Muscle of leg (tissue), 11 donors: ENCODE measurements around the gene MYO3B. TPM values are rescaled to one million over a fixed set of nuclear protein-coding genes. Genes with fewer than 3 reads are reported as not detected.

Source experiments
- DNase-seq: peaks from one replicate; pipeline ENCODE4 v3.0.0; 2013
- H3K27ac ChIP-seq: one replicate; pipeline ENCODE4 v1.5.1; 2013; ENCODE audit warnings: mild to moderate bottlenecking, low read length, control low read depth
- H3K27me3 ChIP-seq: one replicate; pipeline ENCODE4 v1.6.1; 2013; ENCODE audit warnings: low read length; ENCODE audit not compliant: control insufficient read depth, insufficient read depth
- H3K36me3 ChIP-seq: one replicate; pipeline ENCODE4 v1.6.1; 2013; ENCODE audit warnings: low read length; ENCODE audit not compliant: control insufficient read depth, insufficient read depth
- H3K4me1 ChIP-seq: one replicate; pipeline ENCODE4 v1.6.1; 2013; ENCODE audit warnings: low read length; ENCODE audit not compliant: control insufficient read depth, insufficient read depth
- H3K4me3 ChIP-seq: one replicate; pipeline ENCODE4 v1.5.1; 2013; ENCODE audit warnings: low read length, control low read depth
- H3K9me3 ChIP-seq: replicated peaks from 2 replicates; pipeline ENCODE4 v1.6.1; 2013; ENCODE audit warnings: low read depth, low read length; ENCODE audit not compliant: control insufficient read depth
- WGBS: methylation state at CpG from one replicate; pipeline ENCODE4 v1.1.5; 2013; ENCODE audit warnings: missing lambda C conversion rate; ENCODE audit not compliant: insufficient coverage; 5-methylcytosine and 5-hydroxymethylcytosine counted together
- polyA plus RNA-seq, 8 donors: library from polyadenylated mRNA; unstranded; fragments of 120-200 nt; gene quantifications; one replicate each; pipeline versions ENCODE4 v1.2.1 to v1.2.3, GENCODE V29; 2013; ENCODE audit warnings: inconsistent platforms in 1 of 8, low replicate concordance in 1 of 8; ENCODE audit not compliant: insufficient read length in 8 of 8, insufficient read depth in 1 of 8
- total RNA-seq: library from RNA; stranded (reverse); fragments of 120-200 nt; gene quantifications from one replicate; pipeline ENCODE4 v1.2.4, GENCODE V29; 2013

MYO3B gene
- total and polyA plus RNA-seq, 9 donors = 0.12 to 0.79 (median 0.18) TPM

- Histone ChIP-seq H3K4me3 (no peak overlapping the region), H3K36me3 (no peaks in the 10 kb centered on the region), H3K4me1 (no peaks in the 10 kb centered on the region), H3K9me3 (no peaks in the 10 kb centered on the region), H3K27ac (no peak overlapping the region), H3K27me3 (no peaks in the 10 kb centered on the region)
- no peak for DNase-seq
- WGBS = 85% methylated on average over 4 of the region's 4 CpGs
Measured at GRCh38 chr2:170162271-170162632, 15.7 kb upstream of the MYO3B start.

DNA sequence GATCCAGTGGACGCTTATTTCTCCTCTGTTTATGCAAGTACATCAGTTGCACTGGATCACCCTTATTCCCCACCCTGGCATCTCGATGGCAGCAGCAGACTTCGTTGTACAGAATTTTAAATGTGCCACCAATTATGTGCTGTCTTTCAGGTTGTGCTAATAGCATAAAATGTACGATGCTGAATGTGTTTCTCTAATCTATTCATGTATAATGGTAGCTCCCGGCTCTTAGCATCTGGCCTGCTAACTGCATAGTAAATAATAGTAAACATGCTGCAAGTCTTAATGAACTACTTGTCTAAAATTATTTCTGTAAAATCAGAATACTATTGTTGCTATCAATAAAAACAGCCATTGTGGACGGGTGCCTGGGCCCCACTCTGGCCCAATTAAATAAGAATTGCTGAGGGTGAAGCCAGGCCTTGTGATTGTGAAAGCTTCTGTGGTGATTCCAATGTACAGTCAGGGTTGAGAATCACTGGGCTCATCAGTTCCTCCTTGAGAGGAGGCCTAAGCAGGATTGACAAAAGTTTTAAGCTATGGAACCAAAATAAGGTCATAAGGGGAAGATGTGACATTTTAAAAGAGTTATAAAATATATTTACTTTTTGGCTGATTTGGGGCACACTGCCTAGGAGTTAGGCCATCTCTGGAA is 14.4 kb upstream of the MYO3B start:
- 82% methylated on average over 3 of the region's 6 CpGs for WGBS
- no peaks in the 10 kb centered on the region for H3K36me3 ChIP-seq
- DNase-seq = no peak
- no peak overlapping the region for H3K4me3 ChIP-seq
- no peak overlapping the region for H3K27ac ChIP-seq
- H3K9me3 ChIP-seq = no peaks in the 10 kb centered on the region
- no peaks in the 10 kb centered on the region for H3K27me3 ChIP-seq
- no peaks in the 10 kb centered on the region for H3K4me1 ChIP-seq

- Histone ChIP-seq H3K27ac (no peak overlapping the region), H3K4me3 (no peak overlapping the region), H3K27me3 (no peaks in the 10 kb centered on the region), H3K4me1 (no peaks in the 10 kb centered on the region), H3K9me3 (no peaks in the 10 kb centered on the region), H3K36me3 (no peaks in the 10 kb centered on the region)
- no CpG with 5 or more reads among the region's 2 CpGs for WGBS
- no peak for DNase-seq
Measured at GRCh38 chr2:170165129-170165528, 12.8 kb upstream of the MYO3B start.

DNA sequence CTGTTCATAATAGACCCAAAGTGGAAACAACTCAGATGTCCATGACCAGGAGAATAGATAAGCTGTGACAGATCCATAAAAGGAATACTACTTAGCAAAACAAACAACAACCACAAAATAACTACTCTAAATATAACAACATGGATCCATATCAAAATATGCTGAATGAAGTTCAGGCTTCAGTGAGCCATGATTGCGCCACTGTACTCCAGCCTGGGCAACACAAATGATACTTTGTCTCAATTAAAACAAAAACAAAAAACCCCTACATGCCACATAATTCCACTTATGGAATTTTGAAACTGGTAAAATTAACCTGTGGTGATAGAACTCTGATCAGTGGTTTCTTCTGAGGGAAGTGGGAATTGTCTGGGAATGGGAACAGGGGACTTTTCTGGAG is 11.2 kb upstream of the MYO3B start:
- H3K9me3 ChIP-seq = no peaks in the 10 kb centered on the region
- no peaks in the 10 kb centered on the region for H3K27me3 ChIP-seq

DNA sequence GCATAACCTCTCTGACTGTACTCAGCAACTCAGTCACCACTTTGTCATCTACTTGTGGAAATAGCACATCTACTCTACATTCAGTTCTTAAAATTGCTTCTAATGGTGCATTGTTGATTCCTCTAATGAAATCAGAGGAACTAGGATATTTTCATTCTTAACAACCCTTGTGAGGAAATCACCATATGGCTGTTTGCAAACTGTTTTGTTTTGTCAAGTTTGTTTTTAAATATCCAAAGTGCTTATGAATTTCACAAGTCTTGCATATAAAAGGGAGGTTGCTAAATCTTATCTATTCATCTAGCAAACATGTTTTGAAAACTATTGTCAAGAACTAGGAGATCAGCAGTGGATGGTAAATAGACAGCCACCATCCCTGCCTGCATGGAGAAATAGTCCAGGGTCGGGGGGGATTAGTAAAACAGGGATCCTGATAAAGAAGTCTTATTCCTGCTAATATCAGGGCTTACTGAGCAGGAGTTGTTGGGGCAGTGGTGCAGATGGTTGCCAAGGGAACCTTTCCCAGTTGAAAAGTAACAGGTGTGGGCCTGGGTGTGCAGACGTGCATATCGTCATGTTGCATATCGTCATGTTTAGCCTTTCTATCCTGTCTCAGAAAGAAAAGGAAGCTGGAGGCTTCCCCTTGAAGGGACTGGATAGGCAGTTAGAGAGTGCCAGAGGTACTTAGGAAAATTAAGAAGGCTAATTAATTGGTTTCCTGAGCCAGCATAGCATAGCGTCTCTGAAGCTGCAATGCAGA is 7.5 kb upstream of the MYO3B start:
- H3K9me3 ChIP-seq = no peaks in the 10 kb centered on the region
- DNase-seq = peak; percentile 33
- no peaks in the 10 kb centered on the region for H3K27me3 ChIP-seq
- H3K4me3 ChIP-seq = no peak overlapping the region
- no peak overlapping the region for H3K27ac ChIP-seq
- peaks cover 5% of the 10 kb centered on the region for H3K4me1 ChIP-seq
- no peaks in the 10 kb centered on the region for H3K36me3 ChIP-seq
- WGBS = 35% methylated on average over 5 of the region's 5 CpGs

More for the DNA sequence above, 11.2 kb upstream of the MYO3B start:
- H3K27ac ChIP-seq = no peak overlapping the region
- H3K4me1 ChIP-seq = peaks cover 5% of the 10 kb centered on the region
- no peak overlapping the region for H3K4me3 ChIP-seq
- no CpG with 5 or more reads among the region's 1 CpG for WGBS
- no peaks in the 10 kb centered on the region for H3K36me3 ChIP-seq
- DNase-seq = no peak

- Histone ChIP-seq H3K36me3 (no peaks in the 10 kb centered on the region), H3K9me3 (no peaks in the 10 kb centered on the region), H3K4me3 (no peak overlapping the region), H3K27me3 (no peaks in the 10 kb centered on the region), H3K4me1 (peaks cover 2% of the 10 kb centered on the region), H3K27ac (no peak overlapping the region)
- 50% methylated on average over 3 of the region's 6 CpGs for WGBS
- DNase-seq = no peak
Measured at GRCh38 chr2:170176212-170176611, 1.7 kb upstream of the MYO3B start.

DNA sequence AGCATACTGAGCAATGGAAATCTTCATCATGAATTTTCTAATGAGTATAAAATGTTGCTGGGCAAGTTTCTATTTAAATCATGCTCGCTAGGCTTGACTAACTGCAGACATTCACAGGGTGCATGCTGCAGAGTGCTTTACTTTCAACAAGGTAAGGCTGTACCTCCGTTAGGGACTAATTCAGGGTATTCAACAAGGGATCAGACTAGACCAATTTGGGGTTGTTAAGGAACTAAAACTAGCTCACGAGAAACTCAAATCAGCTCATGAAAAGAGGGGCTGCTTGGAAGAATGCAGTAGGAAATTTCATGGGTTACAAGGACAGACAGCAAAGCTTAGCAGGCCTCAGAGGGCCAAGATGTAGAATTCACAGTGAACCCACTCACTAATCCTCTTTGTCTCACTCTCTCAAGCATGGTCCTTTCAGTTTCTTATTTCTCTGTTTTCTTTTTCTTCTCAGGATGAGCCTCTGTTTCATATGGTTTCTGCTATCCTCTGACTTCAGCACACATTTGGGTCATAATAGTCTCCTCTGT is 2.2 kb downstream of the MYO3B start:
- 72% methylated on average over 2 of the region's 3 CpGs for whole genome bisulfite sequencing
- no peak overlapping the region for H3K27ac ChIP-seq
- no peaks in the 10 kb centered on the region for H3K36me3 ChIP-seq
- H3K27me3 ChIP-seq = no peaks in the 10 kb centered on the region
- no peak overlapping the region for H3K4me3 ChIP-seq
- DNase-seq = no peak
- peaks cover under 1% of the 10 kb centered on the region for H3K9me3 ChIP-seq
- peaks cover 2% of the 10 kb centered on the region for H3K4me1 ChIP-seq

DNA sequence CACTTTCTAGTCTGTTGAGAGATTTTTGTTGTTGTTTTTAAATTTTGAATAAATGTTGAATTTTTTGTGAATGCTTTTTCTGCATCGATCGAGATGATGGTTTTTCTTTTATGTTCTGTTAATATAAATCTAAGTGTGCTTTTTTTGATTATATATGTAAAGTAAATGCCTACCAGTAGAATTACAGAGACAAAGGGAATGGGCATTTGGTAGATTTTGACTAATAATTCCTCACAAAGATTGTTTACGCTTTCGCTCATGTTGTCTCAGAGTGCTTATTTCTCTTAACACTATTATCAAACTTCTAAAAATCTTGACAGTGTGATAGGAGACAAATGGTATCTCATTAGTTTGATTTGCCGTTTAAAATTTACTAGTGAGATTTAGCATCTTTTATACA is 3.7 kb downstream of the MYO3B start:
- no peaks in the 10 kb centered on the region for H3K27me3 ChIP-seq
- no peak overlapping the region for H3K27ac ChIP-seq
- peaks cover 5% of the 10 kb centered on the region for H3K9me3 ChIP-seq
- H3K4me1 ChIP-seq = peaks cover 2% of the 10 kb centered on the region
- WGBS = no CpG with 5 or more reads among the region's 5 CpGs
- H3K4me3 ChIP-seq = no peak overlapping the region
- no peak for DNase-seq
- H3K36me3 ChIP-seq = no peaks in the 10 kb centered on the region

DNA sequence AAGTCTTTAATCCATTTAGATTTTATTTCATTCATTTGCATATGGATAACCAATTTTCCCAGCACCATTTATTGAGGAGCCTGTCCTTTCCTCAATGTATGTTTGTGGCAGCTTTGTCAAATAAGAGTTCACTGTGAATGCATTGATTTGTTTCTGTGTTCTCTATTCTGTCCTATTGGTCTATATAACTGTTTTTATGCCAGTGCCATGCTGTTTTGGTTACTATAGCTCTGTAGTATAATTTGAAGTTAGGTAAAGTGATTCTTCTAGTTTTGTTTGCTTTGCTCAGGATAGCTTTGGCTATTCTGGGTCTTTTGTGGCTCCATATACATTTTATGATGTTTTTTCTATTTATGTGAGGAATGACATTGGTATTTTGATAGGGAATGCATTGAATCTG is 7.4 kb downstream of the MYO3B start:
- Histone ChIP-seq H3K4me1 (no peaks in the 10 kb centered on the region), H3K27ac (no peak overlapping the region), H3K4me3 (no peak overlapping the region), H3K9me3 (peaks cover 5% of the 10 kb centered on the region), H3K27me3 (no peaks in the 10 kb centered on the region), H3K36me3 (no peaks in the 10 kb centered on the region)
- DNase-seq = no peak

GRCh38 chr2:170189757-170190156 is 11.8 kb downstream of the MYO3B start:
- H3K4me3 ChIP-seq = no peak overlapping the region
- H3K27ac ChIP-seq = no peak overlapping the region
- no peaks in the 10 kb centered on the region for H3K4me1 ChIP-seq
- no peaks in the 10 kb centered on the region for H3K36me3 ChIP-seq
- H3K9me3 ChIP-seq = peaks cover 5% of the 10 kb centered on the region
- H3K27me3 ChIP-seq = no peaks in the 10 kb centered on the region
- no peak for DNase-seq
